Measurements from ENCODE around the gene PAPPA2.

The PAPPA2 gene

GRCh38 chr1:176811511-176812288 is 348.7 kb downstream of the PAPPA2 start:
- Mint-ChIP-seq H3K9me3 (peaks cover 0 to 3% of the 10 kb centered on the region in 2 donors), H3K27ac (no peak overlapping the region)
- ATAC-seq (replicated peaks): no peak

GRCh38 chr1:176815621-176816020 is 352.6 kb downstream of the PAPPA2 start:
- no peak overlapping the region for H3K4me3 Mint-ChIP-seq
- DNase-seq (no peak), ATAC-seq (replicated peaks) (no peak)
- H3K27me3 Mint-ChIP-seq: no peaks in the 10 kb centered on the region
- H3K9me3 Mint-ChIP-seq: peaks cover 0 to 2% of the 10 kb centered on the region in 2 donors
- H3K27ac Mint-ChIP-seq: no peak overlapping the region
- no peaks in the 10 kb centered on the region for H3K36me3 Mint-ChIP-seq (ENCODE audit: insufficient read depth)
- no peaks in the 10 kb centered on the region for H3K4me1 Mint-ChIP-seq (ENCODE audit: low read depth in 2 of 2)

More at GRCh38 chr1:176811511-176812288, 348.7 kb downstream of the PAPPA2 start:
- no peaks in the 10 kb centered on the region for H3K4me1 Mint-ChIP-seq (ENCODE audit: low read depth in 2 of 2)
- H3K27me3 Mint-ChIP-seq: no peaks in the 10 kb centered on the region
- no peak overlapping the region for H3K4me3 Mint-ChIP-seq
- H3K36me3 Mint-ChIP-seq (ENCODE audit: insufficient read depth): no peaks in the 10 kb centered on the region
- DNase-seq: no peak

- Mint-ChIP-seq H3K27ac (no peak overlapping the region), H3K4me3 (no peak overlapping the region), H3K4me1 (ENCODE audit: low read depth in 2 of 2) (no peaks in the 10 kb centered on the region), H3K9me3 (peaks cover 0 to 2% of the 10 kb centered on the region in 2 donors), H3K36me3 (ENCODE audit: insufficient read depth) (no peaks in the 10 kb centered on the region), H3K27me3 (no peaks in the 10 kb centered on the region)
- no peak for ATAC-seq (replicated peaks)
- DNase-seq: no peak
These were observed 353.3 kb downstream of the PAPPA2 start for GRCh38 chr1:176816232-176816631.

GRCh38 chr1:176820391-176821031 is 357.5 kb downstream of the PAPPA2 start:
- no peak for ATAC-seq (replicated peaks)
- Mint-ChIP-seq H3K4me3 (no peak overlapping the region), H3K27ac (no peak overlapping the region), H3K36me3 (ENCODE audit: insufficient read depth) (no peaks in the 10 kb centered on the region), H3K4me1 (ENCODE audit: low read depth in 2 of 2) (no peaks in the 10 kb centered on the region), H3K9me3 (peaks cover 0 to 4% of the 10 kb centered on the region in 2 donors), H3K27me3 (no peaks in the 10 kb centered on the region)
- DNase-seq: no peak

GRCh38 chr1:176826265-176826664 is 363.3 kb downstream of the PAPPA2 start:
- H3K4me1 Mint-ChIP-seq (ENCODE audit: low read depth in 2 of 2): no peaks in the 10 kb centered on the region

GRCh38 chr1:176829261-176829660 is 366.3 kb downstream of the PAPPA2 start:
- no peaks in the 10 kb centered on the region for H3K4me1 Mint-ChIP-seq (ENCODE audit: low read depth in 2 of 2)
- peaks cover 3 to 13% of the 10 kb centered on the region in 2 donors for H3K9me3 Mint-ChIP-seq
- H3K36me3 Mint-ChIP-seq (ENCODE audit: insufficient read depth): no peaks in the 10 kb centered on the region
- no peak for ATAC-seq (replicated peaks)
- DNase-seq: no peak
- no peak overlapping the region for H3K27ac Mint-ChIP-seq
- no peaks in the 10 kb centered on the region for H3K27me3 Mint-ChIP-seq
- no peak overlapping the region for H3K4me3 Mint-ChIP-seq

More at GRCh38 chr1:176826265-176826664, 363.3 kb downstream of the PAPPA2 start:
- no peak overlapping the region for H3K27ac Mint-ChIP-seq
- DNase-seq (no peak), ATAC-seq (replicated peaks) (no peak)
- no peaks in the 10 kb centered on the region for H3K36me3 Mint-ChIP-seq (ENCODE audit: insufficient read depth)
- H3K9me3 Mint-ChIP-seq: peaks cover 7 to 13% of the 10 kb centered on the region in 2 donors
- H3K27me3 Mint-ChIP-seq: no peaks in the 10 kb centered on the region
- no peak overlapping the region for H3K4me3 Mint-ChIP-seq

GRCh38 chr1:176831150-176831549 is 368.2 kb downstream of the PAPPA2 start:
- Mint-ChIP-seq H3K27ac (no peak overlapping the region), H3K36me3 (ENCODE audit: insufficient read depth) (no peaks in the 10 kb centered on the region), H3K9me3 (peaks cover 3 to 10% of the 10 kb centered on the region in 2 donors), H3K27me3 (no peaks in the 10 kb centered on the region), H3K4me3 (no peak overlapping the region), H3K4me1 (ENCODE audit: low read depth in 2 of 2) (no peaks in the 10 kb centered on the region)
- ATAC-seq (replicated peaks) (no peak), DNase-seq (no peak)

- no peaks in the 10 kb centered on the region for H3K27me3 Mint-ChIP-seq
- no peak for ATAC-seq (replicated peaks)
- no peak overlapping the region for H3K4me3 Mint-ChIP-seq
- no peak overlapping the region for H3K27ac Mint-ChIP-seq
- H3K4me1 Mint-ChIP-seq (ENCODE audit: low read depth in 2 of 2): no peaks in the 10 kb centered on the region
- H3K36me3 Mint-ChIP-seq (ENCODE audit: insufficient read depth): no peaks in the 10 kb centered on the region
- no peaks in the 10 kb centered on the region for H3K9me3 Mint-ChIP-seq
- no peak for DNase-seq
These were observed 374.7 kb downstream of the PAPPA2 start for GRCh38 chr1:176837708-176838107.

- no peak for DNase-seq
- H3K36me3 Mint-ChIP-seq (ENCODE audit: insufficient read depth): no peaks in the 10 kb centered on the region
- H3K27me3 Mint-ChIP-seq: no peaks in the 10 kb centered on the region
- no peaks in the 10 kb centered on the region for H3K4me1 Mint-ChIP-seq (ENCODE audit: low read depth in 2 of 2)
- H3K27ac Mint-ChIP-seq: no peak overlapping the region
- H3K9me3 Mint-ChIP-seq: no peaks in the 10 kb centered on the region
- no peak for ATAC-seq (replicated peaks)
- no peak overlapping the region for H3K4me3 Mint-ChIP-seq
These were observed 375.5 kb downstream of the PAPPA2 start for GRCh38 chr1:176838276-176838995.

- no peak for ATAC-seq (replicated peaks)
- Mint-ChIP-seq H3K27me3 (no peaks in the 10 kb centered on the region), H3K9me3 (no peaks in the 10 kb centered on the region), H3K27ac (no peak overlapping the region), H3K36me3 (ENCODE audit: insufficient read depth) (no peaks in the 10 kb centered on the region), H3K4me3 (no peak overlapping the region), H3K4me1 (ENCODE audit: low read depth in 2 of 2) (no peaks in the 10 kb centered on the region)
- no peak for DNase-seq
These were observed 376.2 kb downstream of the PAPPA2 start for GRCh38 chr1:176839216-176839615.

- no peak overlapping the region for H3K27ac Mint-ChIP-seq
- no peak overlapping the region for H3K4me3 Mint-ChIP-seq
- H3K4me1 Mint-ChIP-seq (ENCODE audit: low read depth in 2 of 2): no peaks in the 10 kb centered on the region
- DNase-seq (no peak), ATAC-seq (replicated peaks) (no peak)
- H3K36me3 Mint-ChIP-seq (ENCODE audit: insufficient read depth): no peaks in the 10 kb centered on the region
- H3K9me3 Mint-ChIP-seq: peaks cover 0 to 12% of the 10 kb centered on the region in 2 donors
- H3K27me3 Mint-ChIP-seq: peaks cover 0 to 8% of the 10 kb centered on the region in 2 donors
These were observed 378.3 kb downstream of the PAPPA2 start for GRCh38 chr1:176841238-176841637.

GRCh38 chr1:176843352-176844297 is 380.6 kb downstream of the PAPPA2 start:
- DNase-seq: no peak
- H3K9me3 Mint-ChIP-seq: peaks cover 0 to 12% of the 10 kb centered on the region in 2 donors

GRCh38 chr1:176847052-176847451 is 384.1 kb downstream of the PAPPA2 start:
- no peaks in the 10 kb centered on the region for H3K4me1 Mint-ChIP-seq (ENCODE audit: low read depth in 2 of 2)
- peaks cover 0 to 8% of the 10 kb centered on the region in 2 donors for H3K27me3 Mint-ChIP-seq
- no peak overlapping the region for H3K27ac Mint-ChIP-seq
- peaks cover 4 to 12% of the 10 kb centered on the region in 2 donors for H3K9me3 Mint-ChIP-seq
- H3K36me3 Mint-ChIP-seq (ENCODE audit: insufficient read depth): no peaks in the 10 kb centered on the region
- no peak overlapping the region for H3K4me3 Mint-ChIP-seq
- DNase-seq: no peak
- ATAC-seq (replicated peaks): no peak

More at GRCh38 chr1:176843352-176844297, 380.6 kb downstream of the PAPPA2 start:
- no peak overlapping the region for H3K27ac Mint-ChIP-seq
- no peak overlapping the region for H3K4me3 Mint-ChIP-seq
- H3K27me3 Mint-ChIP-seq: peaks cover 0 to 8% of the 10 kb centered on the region in 2 donors
- no peaks in the 10 kb centered on the region for H3K36me3 Mint-ChIP-seq (ENCODE audit: insufficient read depth)
- no peaks in the 10 kb centered on the region for H3K4me1 Mint-ChIP-seq (ENCODE audit: low read depth in 2 of 2)
- ATAC-seq (replicated peaks): no peak
